HG02571 (cell line): Measurements from ENCODE around the gene ZNF468.
"Not testable (repeated sequence)": the region's sequence is repeated elsewhere in the genome, so short reads cannot be mapped to it uniquely, and the experiment has no call there.

Experiments used
- ATAC-seq: cut with Tn5 transposase; IDR thresholded peaks from one replicate; pipeline ENCODE4 v1.9.1; 2021; ENCODE audit warnings: mild to moderate bottlenecking, moderate library complexity; ENCODE audit not compliant: unreplicated experiment

Gene ZNF468

DNA sequence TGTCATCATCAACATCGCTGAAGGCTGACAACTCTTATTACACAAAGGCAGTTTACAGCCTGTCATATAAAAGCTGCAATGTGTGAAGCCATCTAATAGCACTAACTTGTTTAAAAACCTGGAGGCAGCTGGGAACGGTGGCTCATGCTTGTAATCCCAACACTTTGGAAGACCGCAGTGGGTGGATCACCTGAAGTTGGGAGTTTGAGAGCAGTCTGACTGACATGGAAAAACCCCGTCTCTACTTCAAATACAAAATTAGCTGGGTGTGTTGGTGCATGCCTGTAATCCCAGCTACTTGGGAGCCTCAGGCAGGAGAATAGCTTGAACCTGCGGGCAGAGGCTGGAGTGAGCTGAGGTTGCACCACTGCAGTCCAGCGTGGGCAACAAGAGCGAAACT is 27.6 kb downstream of the ZNF468 start:
- not testable (repeated sequence) for ATAC-seq

DNA sequence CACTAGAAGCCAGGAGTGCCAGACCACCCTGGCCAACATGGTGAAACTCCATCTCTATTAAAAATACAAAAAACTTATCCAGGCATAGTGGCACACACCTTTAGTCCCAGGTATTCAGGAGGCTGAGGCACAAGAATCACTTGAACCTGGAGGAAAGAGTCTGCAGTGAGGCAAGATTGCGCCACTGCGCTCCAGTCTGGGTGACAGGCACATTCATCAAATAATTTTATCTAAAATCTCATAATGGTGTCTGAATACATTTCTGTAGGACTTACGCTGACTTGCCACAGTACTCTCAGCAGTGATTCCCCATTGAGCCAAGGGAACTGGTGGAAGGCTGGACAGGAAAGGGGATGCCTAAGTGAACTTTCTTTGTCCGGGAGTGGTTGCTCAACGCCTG is 31.7 kb downstream of the ZNF468 start:
- no peak for ATAC-seq

DNA sequence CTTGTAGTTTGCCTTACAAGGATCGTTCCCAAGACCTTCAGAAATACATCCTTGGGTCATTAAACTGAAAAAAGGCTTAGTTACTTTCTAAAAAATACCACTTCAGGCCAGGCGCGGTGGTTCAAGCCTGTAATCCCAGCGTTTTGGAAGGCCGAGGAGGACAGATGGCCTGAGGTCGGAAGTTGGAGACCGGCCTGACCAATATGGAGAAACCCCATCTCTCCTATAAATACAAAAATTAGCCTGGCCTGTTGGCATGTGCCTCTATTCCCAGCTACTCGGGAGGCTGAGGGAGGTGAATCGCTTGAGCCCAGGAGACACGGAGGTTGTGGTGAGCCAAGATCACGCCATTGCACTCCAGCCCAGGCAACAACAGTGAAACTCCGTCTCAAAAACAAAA is 33.7 kb downstream of the ZNF468 start:
- no peak for ATAC-seq

DNA sequence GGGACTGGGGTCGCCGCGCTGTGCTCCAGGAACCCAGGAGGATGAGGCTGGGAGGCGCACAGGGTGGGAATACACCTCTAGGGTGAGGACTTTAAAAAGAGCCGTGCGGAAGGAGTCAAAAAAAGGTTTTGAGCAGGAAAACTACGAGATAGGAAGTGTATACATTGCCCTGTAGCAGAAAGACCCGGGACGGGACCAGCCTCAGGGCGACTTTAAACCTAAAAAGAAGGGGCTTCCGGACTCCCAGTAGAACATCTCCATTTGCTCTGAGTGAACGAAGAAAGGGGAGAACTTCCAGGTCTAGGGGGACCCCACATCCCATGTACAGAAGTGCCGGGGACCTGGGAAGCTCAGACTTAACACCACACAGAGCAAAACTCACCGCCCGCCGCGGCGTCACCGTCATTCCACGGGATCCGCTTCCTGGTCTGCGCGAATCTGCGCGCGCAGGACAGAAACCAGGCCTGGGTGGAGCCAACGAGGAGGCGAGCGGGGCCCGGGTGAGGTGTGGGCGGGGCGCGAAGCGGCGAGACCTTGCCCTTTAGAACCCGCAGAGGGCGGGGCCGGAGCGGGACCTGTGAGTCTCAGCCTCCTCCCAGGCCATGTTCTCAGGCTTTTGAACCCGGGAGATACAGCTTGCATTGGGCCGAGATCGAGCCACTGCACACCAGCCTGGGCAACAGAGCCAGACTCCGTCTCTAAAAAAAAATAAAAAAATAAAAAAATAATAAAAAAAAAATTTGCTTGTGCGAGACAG is 36.0 kb downstream of the ZNF468 start, which contains the start of gene ZNF28:
ZNF28 (minus strand) TSS at position 430 of the 757 bp plus-strand sequence. CDS start 3,675 bp downstream, outside the sequence.
- ATAC-seq: peak; percentile 92

DNA sequence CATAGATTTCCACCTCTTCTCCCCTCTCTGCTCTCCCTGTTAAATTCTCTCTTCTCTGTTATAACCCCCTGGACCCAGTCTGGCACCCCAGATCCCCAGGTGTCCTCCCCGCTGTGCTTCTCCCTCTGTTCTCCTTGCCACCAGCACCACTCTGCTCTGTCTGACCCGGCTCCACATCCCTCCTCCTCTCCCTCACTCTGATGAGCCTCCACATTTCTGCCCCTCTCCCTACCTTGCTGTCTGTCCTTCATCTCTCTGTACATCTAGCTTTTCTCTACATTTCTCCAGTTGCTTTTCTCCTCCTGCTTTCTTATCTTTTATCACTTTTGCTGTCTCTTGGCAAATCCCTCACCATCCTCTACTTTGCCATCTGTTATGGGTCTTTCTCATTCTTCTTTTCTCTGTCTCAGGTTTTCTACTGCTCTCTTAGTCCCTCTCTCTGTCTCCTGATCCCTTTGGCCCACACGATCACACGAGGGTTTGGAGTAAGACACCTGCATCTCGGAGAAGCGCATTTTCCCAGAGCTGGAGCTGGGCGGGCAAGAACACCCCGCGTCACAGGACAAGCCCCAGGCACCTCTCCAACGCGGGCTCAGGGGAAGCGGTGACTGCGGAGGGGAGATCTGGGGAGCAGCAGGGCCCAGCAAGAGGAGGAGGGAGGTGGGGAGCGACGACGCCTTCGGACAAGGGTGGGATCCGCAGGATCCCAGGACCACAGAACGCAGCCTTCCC is 36.8 kb downstream of the ZNF468 start:
- ATAC-seq: peak; percentile 23

DNA sequence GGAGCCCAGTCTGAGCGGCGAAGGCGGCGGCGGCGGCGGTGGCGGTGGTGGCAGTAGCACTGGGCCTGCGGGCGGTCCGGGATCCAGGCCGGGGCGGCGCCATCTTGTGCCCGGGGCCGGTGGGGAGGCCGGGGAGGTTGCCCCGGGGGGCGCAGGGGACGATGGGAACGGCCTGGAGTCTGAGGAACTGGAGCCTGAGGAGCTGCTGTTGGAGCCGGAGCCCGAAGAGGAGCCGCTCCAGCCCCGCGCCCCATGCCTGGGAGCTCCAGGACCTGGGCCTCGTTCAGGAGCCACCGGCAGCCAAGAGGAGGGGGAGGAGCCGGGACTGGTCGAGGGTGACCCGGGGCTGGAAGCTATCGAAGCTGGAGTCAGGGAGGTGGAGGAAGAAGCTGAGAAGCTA is 47.6 kb downstream of the ZNF468 start:
- no peak for ATAC-seq

DNA sequence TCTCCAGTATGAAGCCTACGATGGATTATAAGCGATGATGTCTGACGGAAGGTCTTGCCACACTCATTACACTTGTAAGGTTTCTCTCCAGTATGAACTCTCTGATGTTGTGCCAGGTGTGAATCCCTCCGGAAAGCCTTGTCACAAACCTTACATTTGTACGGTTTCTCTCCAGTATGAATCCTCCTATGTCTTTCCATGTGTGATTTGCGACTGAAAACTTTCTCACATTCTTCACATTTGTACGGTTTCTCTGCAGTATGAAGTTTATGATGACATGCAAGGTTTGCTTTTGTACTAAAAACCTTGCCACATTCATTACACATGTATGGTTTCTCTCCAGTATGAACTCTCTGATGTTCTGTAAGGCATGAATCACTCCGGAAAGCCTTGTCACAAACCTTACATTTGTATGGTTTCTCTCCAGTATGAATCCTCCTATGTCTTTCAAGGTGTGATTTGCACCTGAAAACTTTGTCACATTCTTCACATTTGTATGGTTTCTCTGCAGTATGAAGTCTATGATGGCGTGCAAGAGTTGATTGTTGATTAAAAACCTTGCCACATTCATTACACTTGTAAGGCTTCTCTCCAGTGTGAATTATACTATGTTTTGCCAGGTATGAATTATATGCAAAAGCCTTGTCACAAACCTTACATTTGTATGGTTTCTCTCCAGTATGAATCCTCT is 57.3 kb downstream of the ZNF468 start:
- not testable (repeated sequence) for ATAC-seq

DNA sequence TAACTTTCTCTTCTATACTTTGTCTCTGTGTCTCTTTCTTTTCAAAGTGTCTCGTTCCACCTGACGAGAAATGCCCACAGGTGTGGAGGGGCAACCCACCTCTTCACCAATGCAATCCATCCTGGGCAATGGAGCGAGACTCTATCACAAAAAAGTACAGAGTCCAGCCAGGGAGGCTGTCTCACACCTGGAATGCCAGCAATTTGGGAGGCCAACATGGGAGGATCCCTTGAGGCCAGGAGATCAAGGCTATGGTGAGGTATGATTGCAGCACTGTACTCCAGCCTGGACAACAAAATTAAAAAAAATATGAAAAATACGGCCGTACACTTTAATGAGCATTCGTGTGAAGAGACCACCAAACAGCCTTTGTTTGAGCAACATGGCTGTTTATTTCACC is 68.0 kb downstream of the ZNF468 start:
- ATAC-seq: no peak
